HUES64 (cell line): ENCODE data around the gene CPB2.

Experiments used
- H3K27ac ChIP-seq: 2 replicates; pipeline ENCODE4 v1.7.0; 2013; ENCODE audit warnings: low read depth, low read length, inconsistent platforms
- H3K27me3 ChIP-seq: 2 replicates; pipeline ENCODE4 v1.6.1; 2013; ENCODE audit warnings: mild to moderate bottlenecking, low read length; ENCODE audit not compliant: insufficient read depth
- H3K36me3 ChIP-seq: 2 replicates; pipeline ENCODE4 v1.6.1; 2013; ENCODE audit warnings: mild to moderate bottlenecking, low read length; ENCODE audit not compliant: insufficient read depth
- H3K4me1 ChIP-seq: 2 replicates; pipeline ENCODE4 v1.6.1; 2013; ENCODE audit warnings: mild to moderate bottlenecking, low read length, moderate library complexity; ENCODE audit not compliant: insufficient read depth
- H3K4me3 ChIP-seq: 2 replicates; pipeline ENCODE4 v1.5.1; 2013; ENCODE audit warnings: mild to moderate bottlenecking, low read length, moderate library complexity
- H3K9ac ChIP-seq: 2 replicates; pipeline ENCODE4 v1.6.1; 2013; ENCODE audit warnings: mild to moderate bottlenecking, low read depth, low read length
- H3K9me3 ChIP-seq: 2 replicates; pipeline ENCODE4 v1.6.1; 2013; ENCODE audit warnings: low read depth, low read length; ENCODE audit not compliant: insufficient read depth
- WGBS: fragments of 150-250, 120-280 bp; methylation state at CpG from one replicate; pipeline ENCODE4 v1.1.7; 2013; ENCODE audit warnings: missing lambda C conversion rate; 5-methylcytosine and 5-hydroxymethylcytosine counted together

CPB2 gene

DNA sequence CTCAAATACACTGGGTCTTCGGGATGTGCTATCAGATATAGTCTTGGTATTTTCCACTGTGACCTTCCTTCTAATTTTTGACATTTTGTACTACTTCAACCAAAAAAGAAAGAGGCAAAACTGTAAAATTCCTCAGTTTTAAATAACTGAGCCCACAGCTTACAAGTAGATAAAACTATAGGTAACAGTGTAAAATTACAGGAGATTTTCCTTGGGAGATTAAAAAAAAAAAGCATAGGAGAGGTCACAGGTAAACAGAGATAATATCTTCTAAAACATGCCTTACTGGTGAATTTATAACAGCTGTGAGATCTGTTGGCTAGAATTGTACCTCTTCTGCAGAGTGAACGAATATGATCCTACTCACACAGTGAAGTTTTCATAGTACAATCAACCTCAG lies 59.4 kb downstream of the CPB2 start:
- WGBS, result 98% methylated on average over 2 of the region's 2 CpGs
- no peak overlapping the region for H3K9ac ChIP-seq
- H3K9me3 ChIP-seq, result no peaks in the 10 kb centered on the region
- no peaks in the 10 kb centered on the region for H3K27me3 ChIP-seq
- H3K4me3 ChIP-seq, result no peak overlapping the region
- H3K4me1 ChIP-seq, result no peaks in the 10 kb centered on the region
- peaks cover 36% of the 10 kb centered on the region for H3K36me3 ChIP-seq
- no peak overlapping the region for H3K27ac ChIP-seq

DNA sequence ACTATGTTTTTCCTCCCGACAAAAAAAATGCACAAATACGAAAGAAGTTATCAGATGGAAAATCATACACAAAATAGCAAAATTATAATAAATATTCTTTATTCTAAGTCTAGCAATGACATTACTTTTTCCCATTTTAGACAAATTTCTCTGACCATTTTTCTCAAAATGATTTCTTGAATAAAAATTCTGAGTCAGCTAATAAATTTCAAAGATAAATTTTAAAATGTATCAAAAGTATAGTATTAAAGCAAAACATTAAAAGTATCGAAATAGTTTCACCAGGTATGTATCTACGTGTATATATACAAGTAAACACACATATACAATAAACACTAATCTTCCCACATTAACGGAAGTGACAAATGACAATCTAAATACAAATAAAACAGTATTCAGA lies 61.2 kb downstream of the CPB2 start:
- Histone ChIP-seq H3K36me3 (peaks cover 52% of the 10 kb centered on the region), H3K4me1 (no peaks in the 10 kb centered on the region), H3K27ac (no peak overlapping the region), H3K4me3 (no peak overlapping the region), H3K9ac (no peak overlapping the region), H3K9me3 (no peaks in the 10 kb centered on the region), H3K27me3 (no peaks in the 10 kb centered on the region)
- WGBS, result 95% methylated on average over 5 of the region's 5 CpGs

DNA sequence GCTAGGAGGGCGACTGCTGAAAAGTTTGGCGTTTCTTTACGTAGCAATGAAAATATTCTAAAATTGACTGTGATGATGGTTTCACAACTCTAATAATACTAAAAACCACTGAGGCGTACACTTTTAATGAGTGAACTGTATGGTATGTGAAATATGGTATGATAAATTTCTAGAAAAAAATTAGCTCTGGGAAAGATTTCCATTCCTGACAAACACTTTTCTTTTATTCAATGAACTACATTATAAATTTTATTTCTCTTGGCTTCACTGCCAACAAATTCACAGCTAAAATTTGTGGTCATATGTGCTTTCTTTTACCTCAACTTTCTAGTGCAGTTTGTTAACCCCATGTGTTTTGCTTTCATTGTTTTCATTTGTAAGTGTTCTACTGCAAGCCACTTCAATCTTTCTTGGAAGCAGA lies 63.4 kb downstream of the CPB2 start:
- Histone ChIP-seq H3K36me3 (peaks cover 70% of the 10 kb centered on the region), H3K27me3 (no peaks in the 10 kb centered on the region), H3K4me3 (no peak overlapping the region), H3K9me3 (no peaks in the 10 kb centered on the region), H3K4me1 (no peaks in the 10 kb centered on the region), H3K27ac (no peak overlapping the region), H3K9ac (no peak overlapping the region)
- WGBS, result 100% methylated on average over 3 of the region's 4 CpGs

DNA sequence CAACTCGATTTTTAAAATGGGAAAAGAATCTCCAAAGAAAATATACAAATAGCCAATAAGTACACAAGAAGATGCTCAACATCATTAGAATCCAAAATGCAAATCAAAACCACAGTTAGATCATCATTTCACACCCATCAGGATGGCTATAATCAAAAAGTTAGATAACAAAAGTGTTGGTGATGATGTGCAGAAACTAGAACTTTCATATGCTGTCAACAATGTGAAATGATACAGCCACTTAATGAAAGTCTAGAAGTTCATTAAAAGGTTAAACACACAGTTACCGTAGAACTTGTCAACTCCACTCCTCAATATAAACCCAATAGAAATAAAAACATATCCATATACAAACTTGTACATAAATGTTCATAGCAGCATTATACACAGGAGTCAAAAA lies 64.1 kb downstream of the CPB2 start:
- 97% methylated on average over 2 of the region's 2 CpGs for WGBS

DNA sequence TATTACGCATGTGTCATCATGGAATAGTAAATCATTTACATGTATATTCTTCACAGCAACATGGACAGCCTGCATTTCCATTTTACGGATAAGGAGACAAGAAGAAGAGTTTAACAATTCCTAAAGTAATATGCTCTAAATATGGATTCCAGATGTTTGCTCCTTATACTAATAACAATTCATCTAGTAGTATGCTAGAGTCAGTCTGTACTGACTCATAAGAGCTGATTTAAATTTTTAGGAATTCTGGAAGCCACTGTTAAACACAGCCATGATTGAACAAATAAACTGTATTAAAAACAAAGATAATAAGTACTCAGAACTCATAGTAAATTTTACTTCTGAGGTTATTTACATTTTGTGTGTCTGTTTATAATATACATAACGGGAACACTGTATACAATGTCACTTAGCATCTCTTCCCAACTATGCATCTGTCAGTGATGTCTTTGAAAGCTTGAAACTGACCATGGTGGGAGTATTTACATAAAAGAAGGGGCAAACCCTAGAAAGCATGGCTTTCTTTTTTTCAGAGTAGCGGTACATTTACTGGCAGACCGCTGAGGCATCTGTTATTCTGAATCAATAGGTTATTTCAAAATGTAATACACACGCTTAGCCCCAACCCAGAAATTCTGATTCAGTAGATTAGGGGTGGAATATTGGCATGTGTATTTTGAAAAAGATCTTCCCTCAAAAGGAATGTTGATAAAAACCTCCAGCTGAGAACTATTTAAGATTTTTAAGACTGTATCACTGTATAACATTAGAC lies 65.2 kb downstream of the CPB2 start:
- no peak overlapping the region for H3K9ac ChIP-seq
- peaks cover 82% of the 10 kb centered on the region for H3K36me3 ChIP-seq
- H3K4me1 ChIP-seq, result no peaks in the 10 kb centered on the region
- H3K9me3 ChIP-seq, result no peaks in the 10 kb centered on the region
- H3K4me3 ChIP-seq, result no peak overlapping the region
- WGBS, result 96% methylated on average over 4 of the region's 6 CpGs
- no peak overlapping the region for H3K27ac ChIP-seq
- H3K27me3 ChIP-seq, result no peaks in the 10 kb centered on the region

More for the DNA sequence above, 64.1 kb downstream of the CPB2 start:
- no peak overlapping the region for H3K9ac ChIP-seq
- H3K36me3 ChIP-seq, result peaks cover 74% of the 10 kb centered on the region
- H3K27ac ChIP-seq, result no peak overlapping the region
- no peaks in the 10 kb centered on the region for H3K27me3 ChIP-seq
- H3K4me3 ChIP-seq, result no peak overlapping the region
- no peaks in the 10 kb centered on the region for H3K4me1 ChIP-seq
- H3K9me3 ChIP-seq, result no peaks in the 10 kb centered on the region

DNA sequence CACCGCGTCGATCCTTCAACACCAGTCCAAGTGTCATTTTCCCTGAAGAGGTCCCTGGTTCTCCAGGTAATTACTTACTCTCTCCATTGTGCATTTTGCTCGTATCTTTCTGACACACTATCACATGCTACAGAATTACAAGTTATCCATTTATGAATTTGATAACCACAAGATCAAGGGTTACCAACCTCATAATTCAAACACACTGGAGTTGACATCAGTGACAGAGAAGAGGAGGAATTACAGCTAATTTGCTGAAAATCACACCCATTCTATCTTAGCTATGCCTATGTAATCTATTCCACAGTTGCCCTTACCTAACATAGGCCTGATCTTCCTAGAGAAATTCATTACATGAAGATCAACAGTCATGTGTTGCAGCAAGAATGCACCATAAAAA lies 66.5 kb downstream of the CPB2 start:
- no peaks in the 10 kb centered on the region for H3K27me3 ChIP-seq
- peaks cover 74% of the 10 kb centered on the region for H3K36me3 ChIP-seq
- no peak overlapping the region for H3K27ac ChIP-seq
- no peaks in the 10 kb centered on the region for H3K9me3 ChIP-seq
- H3K9ac ChIP-seq, result no peak overlapping the region
- H3K4me1 ChIP-seq, result no peaks in the 10 kb centered on the region
- WGBS, result 94% methylated on average over 4 of the region's 4 CpGs
- H3K4me3 ChIP-seq, result no peak overlapping the region

DNA sequence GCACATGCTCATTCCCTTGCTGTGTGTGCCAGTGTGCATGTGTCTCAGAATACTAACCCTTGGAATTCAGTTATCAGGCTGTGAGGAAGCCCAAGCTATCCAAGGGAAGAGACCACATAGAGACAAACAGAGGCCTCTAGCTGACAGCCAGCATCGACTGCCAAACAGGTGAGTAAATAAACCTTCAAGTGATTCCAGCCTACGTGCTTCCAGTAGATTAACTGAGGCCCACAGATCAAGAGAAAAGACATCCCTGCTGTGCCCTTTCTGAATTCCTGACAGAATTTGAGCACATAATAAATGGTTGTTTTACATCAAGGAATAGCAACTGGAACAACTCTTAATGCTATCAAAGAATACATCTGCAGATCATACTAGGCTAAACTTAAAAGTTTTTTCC lies 69.8 kb downstream of the CPB2 start:
- H3K27ac ChIP-seq, result no peak overlapping the region
- H3K4me3 ChIP-seq, result no peak overlapping the region
- no peak overlapping the region for H3K9ac ChIP-seq
- H3K9me3 ChIP-seq, result peaks cover 2% of the 10 kb centered on the region; the same call in 1 of the 2 replicates
- WGBS, result 88% methylated on average over 2 of the region's 2 CpGs
- no peaks in the 10 kb centered on the region for H3K4me1 ChIP-seq
- H3K36me3 ChIP-seq, result peaks cover 63% of the 10 kb centered on the region
- H3K27me3 ChIP-seq, result no peaks in the 10 kb centered on the region

DNA sequence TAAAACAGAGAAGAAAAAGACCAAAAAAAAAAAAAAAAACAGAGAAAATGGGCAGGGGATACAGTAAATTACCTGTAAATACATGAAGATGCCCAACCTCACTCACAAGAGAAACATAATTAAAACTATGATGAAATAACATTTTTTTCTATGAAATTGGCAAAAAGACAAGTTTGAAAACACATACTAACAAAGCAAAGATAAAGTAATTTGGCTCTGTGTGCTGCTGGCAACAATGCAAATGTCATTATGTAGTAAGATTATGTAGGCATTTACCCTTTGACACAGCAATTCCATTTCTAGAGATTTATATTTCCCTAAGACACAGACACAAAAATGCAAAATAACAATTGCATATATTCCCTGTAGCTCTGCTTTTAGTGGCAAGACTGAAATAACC lies 72.5 kb downstream of the CPB2 start:
- no peak overlapping the region for H3K27ac ChIP-seq
- H3K4me1 ChIP-seq, result no peaks in the 10 kb centered on the region
- no peaks in the 10 kb centered on the region for H3K27me3 ChIP-seq
- H3K9me3 ChIP-seq, result peaks cover 5% of the 10 kb centered on the region; the same call in 1 of the 2 replicates
- H3K36me3 ChIP-seq, result peaks cover 42% of the 10 kb centered on the region
- no peak overlapping the region for H3K9ac ChIP-seq
- no peak overlapping the region for H3K4me3 ChIP-seq

DNA sequence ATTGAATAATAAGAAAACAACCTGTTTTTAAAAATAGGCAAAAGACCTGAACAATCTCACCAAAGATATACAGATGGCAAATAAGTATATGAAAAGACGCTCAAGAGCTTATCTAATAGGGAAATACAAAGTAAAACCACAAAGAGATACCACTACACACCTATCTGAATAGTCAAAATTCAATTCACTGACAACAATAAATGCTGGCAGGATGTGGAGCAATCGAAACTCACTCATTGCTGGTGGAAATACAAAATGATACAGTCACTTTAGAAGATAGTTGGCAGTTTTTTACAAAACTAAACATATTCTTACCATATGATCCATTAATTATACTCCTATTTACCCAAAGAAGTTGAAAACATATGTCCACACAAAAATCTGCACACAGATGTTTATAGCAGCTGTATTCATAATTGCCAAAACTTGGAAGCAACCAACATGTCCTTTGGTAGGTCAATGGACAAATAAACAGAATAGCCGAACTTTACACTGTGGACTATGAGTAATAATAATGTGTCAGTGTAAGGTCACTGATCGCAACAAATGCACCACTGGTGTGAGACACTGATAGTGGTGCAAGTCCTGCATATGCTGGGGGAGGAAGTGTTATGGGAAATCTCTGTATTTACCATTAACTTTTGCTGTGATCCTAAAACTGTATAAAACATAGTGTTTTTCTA lies 73.1 kb downstream of the CPB2 start:
- Histone ChIP-seq H3K4me3 (no peak overlapping the region), H3K9me3 (peaks cover 5% of the 10 kb centered on the region; the same call in 1 of the 2 replicates), H3K27ac (no peak overlapping the region), H3K27me3 (no peaks in the 10 kb centered on the region), H3K36me3 (peaks cover 38% of the 10 kb centered on the region), H3K9ac (no peak overlapping the region), H3K4me1 (no peaks in the 10 kb centered on the region)
- WGBS, result 95% methylated on average over 4 of the region's 4 CpGs

DNA sequence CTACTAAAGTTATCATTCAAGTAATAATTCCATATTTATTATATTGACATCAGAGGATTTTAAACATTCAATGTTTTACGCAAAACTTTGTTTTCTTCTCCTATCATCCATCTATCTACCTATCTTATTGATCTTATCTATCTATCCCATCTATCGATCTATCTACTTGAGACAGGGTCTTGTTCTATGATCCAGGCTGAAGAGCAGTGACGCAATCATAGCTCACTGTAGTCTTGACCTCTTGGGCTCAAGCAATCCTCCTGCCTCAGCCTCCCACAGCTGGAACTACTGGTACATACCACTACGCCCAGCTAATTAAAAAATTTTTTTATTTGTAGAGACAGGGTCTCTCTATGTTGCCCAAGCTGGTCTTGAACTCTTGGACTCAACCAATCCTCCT lies 79.7 kb downstream of the CPB2 start:
- H3K4me3 ChIP-seq, result no peak overlapping the region
- peaks cover 4% of the 10 kb centered on the region; the same call in 1 of the 2 replicates for H3K9me3 ChIP-seq
- peaks cover 26% of the 10 kb centered on the region for H3K36me3 ChIP-seq
- no peak overlapping the region for H3K9ac ChIP-seq
- 94% methylated on average over 4 of the region's 4 CpGs for WGBS
- H3K27ac ChIP-seq, result no peak overlapping the region
- H3K4me1 ChIP-seq, result no peaks in the 10 kb centered on the region
- H3K27me3 ChIP-seq, result no peaks in the 10 kb centered on the region

DNA sequence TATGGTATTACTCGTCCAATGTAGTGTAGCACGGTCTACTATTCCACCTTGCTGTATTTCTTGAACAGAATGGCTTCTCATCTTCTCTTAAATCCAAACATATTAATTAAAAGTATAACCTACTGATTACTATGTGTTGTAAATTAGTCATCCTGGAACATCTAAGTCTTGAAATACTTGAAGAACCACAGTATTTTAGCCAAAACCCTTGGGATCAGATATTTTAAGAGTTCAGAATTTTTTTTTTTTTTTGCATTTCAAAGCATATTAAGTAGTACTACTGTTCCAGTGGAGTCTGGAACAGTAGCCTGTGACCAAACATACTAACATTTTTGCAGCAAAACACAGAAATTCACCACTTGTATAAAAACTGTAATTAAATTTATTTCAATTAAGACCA lies 82.4 kb downstream of the CPB2 start:
- Histone ChIP-seq H3K27me3 (no peaks in the 10 kb centered on the region), H3K9me3 (no peaks in the 10 kb centered on the region), H3K36me3 (peaks cover 47% of the 10 kb centered on the region), H3K4me3 (no peak overlapping the region), H3K4me1 (no peaks in the 10 kb centered on the region), H3K9ac (no peak overlapping the region), H3K27ac (no peak overlapping the region)
- no CpG with 5 or more reads among the region's 2 CpGs for WGBS
